ENCODE results near the gene VGLL4. TPM values are rescaled to one million over a fixed set of nuclear protein-coding genes. Genes with fewer than 3 reads are reported as not detected.

The VGLL4 gene
- total and polyA plus RNA-seq, 2 donors (not counting 1 experiment from before 2014, with no cell fraction given), result 25.8 to 29.0 TPM

- Mint-ChIP-seq H3K9me3 (ENCODE audit: insufficient read depth) (no peaks in the 10 kb centered on the region), H3K4me1 (no peaks in the 10 kb centered on the region), H3K27me3 (no peaks in the 10 kb centered on the region), H3K27ac (no peak overlapping the region), H3K4me3 (no peak overlapping the region)
- no peak overlapping the region for H3K9ac ChIP-seq (ENCODE audit: low read length)
- H3K4me3 ChIP-seq (ENCODE audit: control extremely low read depth in 1 of 5, extremely low read depth in 1 of 5, insufficient read depth in 1 of 5, low read depth in 2 of 5, low read length in 4 of 5), result no peak overlapping the region
- no peak for ATAC-seq (ENCODE audit: low read depth)
- H4K20me1 ChIP-seq (ENCODE audit: control insufficient read depth, insufficient read depth, low read length, poor library complexity, severe bottlenecking), result peaks cover 12% of the 10 kb centered on the region
- no peak overlapping the region for H3K4me2 ChIP-seq (replicated peaks; ENCODE audit: low read depth, low read length, poor library complexity, severe bottlenecking)
- intact Hi-C loops (cut with micrococcal nuclease), result no loop called here
- no peaks in the 10 kb centered on the region for H3K9me3 ChIP-seq (ENCODE audit: control extremely low read depth in 1 of 3, control insufficient read depth in 2 of 3, insufficient read depth in 1 of 3, low read length in 2 of 3)
- no peaks in the 10 kb centered on the region for H3K27me3 ChIP-seq (replicated peaks in 1 of 4; ENCODE audit: control extremely low read depth in 1 of 4, control insufficient read depth in 3 of 4, insufficient read depth in 4 of 4, low read length in 3 of 4)
- H2AFZ ChIP-seq (ENCODE audit: insufficient read depth, low read depth, low read length, poor library complexity, severe bottlenecking), result no peak overlapping the region
- 89% methylated on average over 13 of the region's 13 CpGs for WGBS (ENCODE audit: insufficient coverage)
- TF ChIP-seq EZH2 (IDR thresholded peaks at IDR 0.05; ENCODE audit: borderline replicate concordance, insufficient read depth, low read depth, low read length, poor library complexity, severe bottlenecking), result no peak
- TF ChIP-seq CTCF (IDR thresholded peaks at IDR 0.05), result no peak
- no peaks in the 10 kb centered on the region for H3K4me1 ChIP-seq (ENCODE audit: control insufficient read depth in 2 of 2, insufficient read depth in 2 of 2, low read length in 2 of 2)
- H3K36me3 ChIP-seq (replicated peaks in 1 of 2; ENCODE audit: control extremely low read depth in 1 of 2, control insufficient read depth in 1 of 2, extremely low read depth in 1 of 2, insufficient read depth in 2 of 2, low read length in 1 of 2), result peaks cover 0 to 58% of the 10 kb centered on the region in 2 experiments
- H3K27ac ChIP-seq (ENCODE audit: low read length in 2 of 2), result no peak overlapping the region
- peaks cover 4% of the 10 kb centered on the region for H3K79me2 ChIP-seq (ENCODE audit: control insufficient read depth, insufficient read depth, low read length)
- DNase-seq, result no peak
- POLR2A ChIA-PET, result no interaction called here
- CTCF ChIA-PET, result no interaction called here
These were observed 85.7 kb downstream of the VGLL4 start for GRCh38 chr3:11558002-11558401.

- ChIA-PET CTCF (no interaction called here), POLR2A (no interaction called here)
- peaks cover 0 to 48% of the 10 kb centered on the region in 2 experiments for H3K36me3 ChIP-seq (replicated peaks in 1 of 2; ENCODE audit: control extremely low read depth in 1 of 2, control insufficient read depth in 1 of 2, extremely low read depth in 1 of 2, insufficient read depth in 2 of 2, low read length in 1 of 2)
These were observed 86.7 kb downstream of the VGLL4 start for GRCh38 chr3:11556851-11557644.

More at GRCh38 chr3:11556851-11557644, 86.7 kb downstream of the VGLL4 start:
- Mint-ChIP-seq H3K4me1 (no peaks in the 10 kb centered on the region), H3K9me3 (ENCODE audit: insufficient read depth) (no peaks in the 10 kb centered on the region), H3K27me3 (no peaks in the 10 kb centered on the region), H3K27ac (no peak overlapping the region), H3K4me3 (no peak overlapping the region)
- intact Hi-C loops (cut with micrococcal nuclease), result no loop called here
- no peak overlapping the region for H3K4me3 ChIP-seq (ENCODE audit: control extremely low read depth in 1 of 5, extremely low read depth in 1 of 5, insufficient read depth in 1 of 5, low read depth in 2 of 5, low read length in 4 of 5)
- TF ChIP-seq CTCF (IDR thresholded peaks at IDR 0.05) (no peak), EZH2 (IDR thresholded peaks at IDR 0.05; ENCODE audit: borderline replicate concordance, insufficient read depth, low read depth, low read length, poor library complexity, severe bottlenecking) (no peak)
- H3K4me1 ChIP-seq (ENCODE audit: control insufficient read depth in 2 of 2, insufficient read depth in 2 of 2, low read length in 2 of 2), result no peaks in the 10 kb centered on the region
- no peak overlapping the region for H3K9ac ChIP-seq (ENCODE audit: low read length)
- H3K27me3 ChIP-seq (replicated peaks in 1 of 4; ENCODE audit: control extremely low read depth in 1 of 4, control insufficient read depth in 3 of 4, insufficient read depth in 4 of 4, low read length in 3 of 4), result no peaks in the 10 kb centered on the region
- no peaks in the 10 kb centered on the region for H3K79me2 ChIP-seq (ENCODE audit: control insufficient read depth, insufficient read depth, low read length)
- H2AFZ ChIP-seq (ENCODE audit: insufficient read depth, low read depth, low read length, poor library complexity, severe bottlenecking), result no peak overlapping the region
- DNase-seq (no peak), ATAC-seq (ENCODE audit: low read depth) (no peak)
- no peak overlapping the region for H3K4me2 ChIP-seq (replicated peaks; ENCODE audit: low read depth, low read length, poor library complexity, severe bottlenecking)
- H4K20me1 ChIP-seq (ENCODE audit: control insufficient read depth, insufficient read depth, low read length, poor library complexity, severe bottlenecking), result peaks cover 5% of the 10 kb centered on the region
- H3K9me3 ChIP-seq (ENCODE audit: control extremely low read depth in 1 of 3, control insufficient read depth in 2 of 3, insufficient read depth in 1 of 3, low read length in 2 of 3), result no peaks in the 10 kb centered on the region
- no peak overlapping the region for H3K27ac ChIP-seq (ENCODE audit: low read length in 2 of 2)
- 95% methylated on average over 7 of the region's 16 CpGs for WGBS (ENCODE audit: insufficient coverage)

Measured in B cell (primary cell).